ENCODE data around the gene GNG13. TPM values are rescaled to one million over a fixed set of nuclear protein-coding genes. Genes with fewer than 3 reads are reported as not detected.

GNG13 gene
- total RNA-seq, 1 experiment from 2014 or later: not detected

GRCh38 chr16:844638-845350 is 44.3 kb upstream of the GNG13 start:
- no peak for ATAC-seq
- Histone ChIP-seq H3K79me2 (ENCODE audit: low read length) (no peaks in the 10 kb centered on the region), H3F3A (ENCODE audit: low read length, unreplicated experiment) (no peaks in the 10 kb centered on the region), H3K4me2 (ENCODE audit: low read length) (no peak overlapping the region), H3K9me3 (ENCODE audit: low read length) (no peaks in the 10 kb centered on the region), H3K4me1 (ENCODE audit: insufficient read depth, low read length) (no peaks in the 10 kb centered on the region), H3K36me3 (ENCODE audit: low read depth, low read length) (no peaks in the 10 kb centered on the region), H3K27me3 (ENCODE audit: low read length) (no peaks in the 10 kb centered on the region), H3K27ac (ENCODE audit: low read length) (no peak overlapping the region), H3K4me3 (ENCODE audit: low read length) (no peak overlapping the region), H2AFZ (ENCODE audit: low read length) (no peak overlapping the region), H3K9me2 (replicated peaks; ENCODE audit: low read length) (no peaks in the 10 kb centered on the region), H4K20me1 (ENCODE audit: low read length) (no peaks in the 10 kb centered on the region), H3K9ac (ENCODE audit: low read length) (no peak overlapping the region)
- CTCF ChIA-PET: no interaction called here
- BruUV-seq (replicated peaks): no TSS peak
- DNase-seq: no peak
- POLR2A ChIA-PET (ENCODE audit: unreplicated experiment): no interaction called here
- intact Hi-C loops (cut with micrococcal nuclease): no loop called here
- no peak for TF ChIP-seq EZH2 (IDR thresholded peaks at IDR 0.05; ENCODE audit: low read length, unreplicated experiment)
- TF ChIP-seq EZH2phosphoT487 (IDR thresholded peaks at IDR 0.05; ENCODE audit: borderline replicate concordance, low read length): no peak
- no peak for TF ChIP-seq CTCF (conservative IDR thresholded peaks at IDR 0.05; ENCODE audit: low read depth, low read length)

GRCh38 chr16:843771-844170 is 43.2 kb upstream of the GNG13 start:
- no peak overlapping the region for H3K4me3 ChIP-seq (ENCODE audit: low read length)
- ATAC-seq (no peak), DNase-seq (no peak)
- no peak overlapping the region for H2AFZ ChIP-seq (ENCODE audit: low read length)
- POLR2A ChIA-PET (ENCODE audit: unreplicated experiment): no interaction called here
- intact Hi-C loops (cut with micrococcal nuclease): no loop called here
- TF ChIP-seq CTCF (conservative IDR thresholded peaks at IDR 0.05; ENCODE audit: low read depth, low read length): no peak
- TF ChIP-seq EZH2phosphoT487 (IDR thresholded peaks at IDR 0.05; ENCODE audit: borderline replicate concordance, low read length): no peak
- no peak for TF ChIP-seq EZH2 (IDR thresholded peaks at IDR 0.05; ENCODE audit: low read length, unreplicated experiment)
- no peak overlapping the region for H3K4me2 ChIP-seq (ENCODE audit: low read length)
- no peak overlapping the region for H3K9ac ChIP-seq (ENCODE audit: low read length)
- no peaks in the 10 kb centered on the region for H4K20me1 ChIP-seq (ENCODE audit: low read length)
- no peaks in the 10 kb centered on the region for H3K9me2 ChIP-seq (replicated peaks; ENCODE audit: low read length)
- H3K9me3 ChIP-seq (ENCODE audit: low read length): no peaks in the 10 kb centered on the region
- no peaks in the 10 kb centered on the region for H3K36me3 ChIP-seq (ENCODE audit: low read depth, low read length)
- H3F3A ChIP-seq (ENCODE audit: low read length, unreplicated experiment): no peaks in the 10 kb centered on the region
- no peaks in the 10 kb centered on the region for H3K79me2 ChIP-seq (ENCODE audit: low read length)
- CTCF ChIA-PET: interaction anchor here (0.6 kb wide), 1 partner anchor 34 kb away, joined by 3 read pairs; no protein-coding TSS in a partner anchor
- BruUV-seq (replicated peaks): no TSS peak
- no peak overlapping the region for H3K27ac ChIP-seq (ENCODE audit: low read length)
- no peaks in the 10 kb centered on the region for H3K4me1 ChIP-seq (ENCODE audit: insufficient read depth, low read length)
- H3K27me3 ChIP-seq (ENCODE audit: low read length): no peaks in the 10 kb centered on the region

- Histone ChIP-seq H3K4me3 (ENCODE audit: low read length) (no peak overlapping the region), H3F3A (ENCODE audit: low read length, unreplicated experiment) (no peaks in the 10 kb centered on the region), H3K27ac (ENCODE audit: low read length) (no peak overlapping the region), H3K36me3 (ENCODE audit: low read depth, low read length) (no peaks in the 10 kb centered on the region), H3K27me3 (ENCODE audit: low read length) (no peaks in the 10 kb centered on the region), H3K9me2 (replicated peaks; ENCODE audit: low read length) (no peaks in the 10 kb centered on the region), H3K9ac (ENCODE audit: low read length) (no peak overlapping the region), H2AFZ (ENCODE audit: low read length) (no peak overlapping the region), H3K4me2 (ENCODE audit: low read length) (no peak overlapping the region), H4K20me1 (ENCODE audit: low read length) (no peaks in the 10 kb centered on the region), H3K4me1 (ENCODE audit: insufficient read depth, low read length) (no peaks in the 10 kb centered on the region), H3K79me2 (ENCODE audit: low read length) (no peaks in the 10 kb centered on the region), H3K9me3 (ENCODE audit: low read length) (no peaks in the 10 kb centered on the region)
- no peak for TF ChIP-seq CTCF (conservative IDR thresholded peaks at IDR 0.05; ENCODE audit: low read depth, low read length)
- TF ChIP-seq EZH2 (IDR thresholded peaks at IDR 0.05; ENCODE audit: low read length, unreplicated experiment): no peak
- no peak for TF ChIP-seq EZH2phosphoT487 (IDR thresholded peaks at IDR 0.05; ENCODE audit: borderline replicate concordance, low read length)
- CTCF ChIA-PET: no interaction called here
- intact Hi-C loops (cut with micrococcal nuclease): no loop called here
- no peak for ATAC-seq
- DNase-seq: no peak
- BruUV-seq (replicated peaks): no TSS peak
- POLR2A ChIA-PET (ENCODE audit: unreplicated experiment): no interaction called here
Measured at GRCh38 chr16:842711-843560, 42.4 kb upstream of the GNG13 start.

All from PC-3 (cell line).